Neural progenitor cell (in vitro differentiated cells): ENCODE measurements around the gene UBE2G2.

ENCODE experiments used
- EZH2 ChIP-seq: fragments of 200-600 bp; sonication (generic); IDR thresholded peaks from 2 replicates; pipeline ENCODE4 v1.6.1; 2017; ENCODE audit warnings: antibody characterized with exemption, mild to moderate bottlenecking, moderate library complexity
- EZH2phosphoT487 ChIP-seq: fragments of 200-600 bp; sonication (generic); IDR thresholded peaks from 2 replicates; pipeline ENCODE4 v1.6.1; 2017; ENCODE audit warnings: antibody characterized with exemption
- TF ChIP-seq, protein P1 (sequence below): fragments of 200-600 bp; sonication (generic); IDR thresholded peaks from 2 replicates; pipeline ENCODE4 v1.5.1; 2017; ENCODE audit warnings: antibody characterized with exemption, mild to moderate bottlenecking

GRCh38 chr21:44767834-44768831 lies 33.5 kb downstream of the UBE2G2 start:
- TF ChIP-seq, protein P1, sequence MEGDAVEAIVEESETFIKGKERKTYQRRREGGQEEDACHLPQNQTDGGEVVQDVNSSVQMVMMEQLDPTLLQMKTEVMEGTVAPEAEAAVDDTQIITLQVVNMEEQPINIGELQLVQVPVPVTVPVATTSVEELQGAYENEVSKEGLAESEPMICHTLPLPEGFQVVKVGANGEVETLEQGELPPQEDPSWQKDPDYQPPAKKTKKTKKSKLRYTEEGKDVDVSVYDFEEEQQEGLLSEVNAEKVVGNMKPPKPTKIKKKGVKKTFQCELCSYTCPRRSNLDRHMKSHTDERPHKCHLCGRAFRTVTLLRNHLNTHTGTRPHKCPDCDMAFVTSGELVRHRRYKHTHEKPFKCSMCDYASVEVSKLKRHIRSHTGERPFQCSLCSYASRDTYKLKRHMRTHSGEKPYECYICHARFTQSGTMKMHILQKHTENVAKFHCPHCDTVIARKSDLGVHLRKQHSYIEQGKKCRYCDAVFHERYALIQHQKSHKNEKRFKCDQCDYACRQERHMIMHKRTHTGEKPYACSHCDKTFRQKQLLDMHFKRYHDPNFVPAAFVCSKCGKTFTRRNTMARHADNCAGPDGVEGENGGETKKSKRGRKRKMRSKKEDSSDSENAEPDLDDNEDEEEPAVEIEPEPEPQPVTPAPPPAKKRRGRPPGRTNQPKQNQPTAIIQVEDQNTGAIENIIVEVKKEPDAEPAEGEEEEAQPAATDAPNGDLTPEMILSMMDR = no peak
- TF ChIP-seq EZH2 (no peak), EZH2phosphoT487 (no peak)
